Lung (tissue), 12 donors: ENCODE data around the gene SERTAD2. TPM values are rescaled to one million over a fixed set of nuclear protein-coding genes. Genes with fewer than 3 reads are reported as not detected.

Source experiments
- ATAC-seq: fragments of 200-7000 bp; cut with Tn5 transposase; one replicate; pipeline ENCODE4 v1.9.1; 2020; ENCODE audit warnings: moderate number of reproducible peaks; ENCODE audit not compliant: insufficient read depth, low FRiP score
- DNase-seq, 3 donors: peaks; one replicate each; pipeline ENCODE4 v3.0.0-alpha.2; 2013 to 2017
- H3K27ac ChIP-seq, 2 donors: one replicate each; pipeline ENCODE4 v1.5.1; 2013; ENCODE audit warnings: mild to moderate bottlenecking in 2 of 2, moderate library complexity in 2 of 2, control low read depth in 1 of 2, inconsistent platforms in 1 of 2, low read depth in 1 of 2, low read length in 1 of 2
- H3K27me3 ChIP-seq, 3 donors: one replicate each; pipeline ENCODE4 v1.5.1; 2013; ENCODE audit warnings: low read length in 2 of 3; ENCODE audit not compliant: control insufficient read depth in 3 of 3, insufficient read depth in 3 of 3
- H3K36me3 ChIP-seq, 4 donors: one replicate each; pipeline ENCODE4 v1.5.1; 2013; ENCODE audit warnings: low read length in 4 of 4, mild to moderate bottlenecking in 1 of 4, moderate library complexity in 1 of 4; ENCODE audit not compliant: control insufficient read depth in 4 of 4, insufficient read depth in 4 of 4
- H3K4me1 ChIP-seq, 5 donors: one replicate each; pipeline ENCODE4 v1.5.1; 2013; ENCODE audit warnings: low read length in 5 of 5, mild to moderate bottlenecking in 2 of 5, moderate library complexity in 1 of 5; ENCODE audit not compliant: control insufficient read depth in 5 of 5, insufficient read depth in 5 of 5
- H3K4me3 ChIP-seq: one replicate; pipeline ENCODE4 v1.5.1; 2013; ENCODE audit warnings: mild to moderate bottlenecking, control low read depth, moderate library complexity
- H3K9ac ChIP-seq, 2 donors: one replicate each; pipeline ENCODE4 v1.5.1; 2013; ENCODE audit warnings: low read length in 2 of 2, control low read depth in 1 of 2; ENCODE audit not compliant: insufficient read depth in 1 of 2
- H3K9me3 ChIP-seq, 4 donors: one replicate each; pipeline ENCODE4 v1.5.1; 2013; ENCODE audit warnings: low read length in 3 of 4, mild to moderate bottlenecking in 1 of 4, moderate library complexity in 1 of 4; ENCODE audit not compliant: control insufficient read depth in 4 of 4, insufficient read depth in 3 of 4
- CTCF ChIP-seq: IDR thresholded peaks from 2 replicates; pipeline ENCODE4 v1.5.1; 2012; ENCODE audit warnings: mild to moderate bottlenecking; ENCODE audit errors: control extremely low read depth, extremely low read depth
- WGBS, 2 donors: extraction: QIAGEN DNeasy Blood & Tissue Kit; methylation state at CpG; one replicate each; pipeline ENCODE4 v1.1.7; 2013; 5-methylcytosine and 5-hydroxymethylcytosine counted together
- polyA plus RNA-seq, 2 donors: library from polyadenylated mRNA; stranded (reverse); fragments of 200-250 nt; gene quantifications; one replicate each; pipeline ENCODE4 v1.2.1, GENCODE V29; 2013
- total RNA-seq, 2 donors: library from RNA; depleted of rRNA in 1 of 2; stranded (reverse); fragments of >200 nt in 1 of 2; gene quantifications; one replicate each; pipeline ENCODE4 v1.2.1, GENCODE V29; 2014 to 2021
- donor health status: control.
- donor health status: control.
- donor health status: Bipolar disorder and iron deficiency.
- donor health status: healthy.
- donor health status: DM: yes; HTN: yes; CAD: no.

The SERTAD2 gene
- total and polyA plus RNA-seq, 4 donors = 7.9 to 26.7 (median 15.4) TPM

- no peak overlapping the region for H3K4me3 ChIP-seq
- H3K27ac ChIP-seq = no peak overlapping the region
- DNase-seq (no peak), ATAC-seq (no peak)
- WGBS, 2 donors = 88 to 91% methylated on average over 5 of the region's 5 CpGs
- H3K27me3 ChIP-seq = no peaks in the 10 kb centered on the region
- peaks cover 0 to 16% (median 2%) of the 10 kb centered on the region in 4 donors for H3K36me3 ChIP-seq
- H3K4me1 ChIP-seq = peaks cover 0 to 9% (median 0%) of the 10 kb centered on the region in 5 donors
- no peak for TF ChIP-seq CTCF
- no peaks in the 10 kb centered on the region for H3K9me3 ChIP-seq
- no peak overlapping the region for H3K9ac ChIP-seq
These were observed 70.9 kb downstream of the SERTAD2 start for GRCh38 chr2:64582774-64583340.

- Histone ChIP-seq H3K4me1 (peaks cover 0 to 9% (median 0%) of the 10 kb centered on the region in 5 donors), H3K9me3 (no peaks in the 10 kb centered on the region), H3K4me3 (no peak overlapping the region), H3K36me3 (peaks cover 0 to 16% (median 5%) of the 10 kb centered on the region in 4 donors), H3K27ac (no peak overlapping the region), H3K27me3 (no peaks in the 10 kb centered on the region), H3K9ac (no peak overlapping the region)
- 94 to 100% methylated on average over 1 of the region's 1 CpG for WGBS, 2 donors
- no peak for TF ChIP-seq CTCF
- DNase-seq (no peak), ATAC-seq (no peak)
These were observed 71.8 kb downstream of the SERTAD2 start for GRCh38 chr2:64581777-64582539.

Other genes with a start within 250 kb of the SERTAD2 start
- gene LGALSL, start 199.8 kb downstream of the SERTAD2 start, total RNA-seq = 10 to 100 TPM; 30.3 to 30.6 TPM
- 10 to 100 TPM in 1 of 2 donors, 1 to 10 TPM in 1; 9.1 to 21.6 TPM for gene LGALSL, start 199.8 kb downstream of the SERTAD2 start, polyA plus RNA-seq
- gene AFTPH, start 129.6 kb downstream of the SERTAD2 start, total RNA-seq = 10 to 100 TPM; 28.0 to 78.1 TPM
- gene AFTPH, start 129.6 kb downstream of the SERTAD2 start, polyA plus RNA-seq = 10 to 100 TPM; 27.0 to 41.9 TPM